Loucy (cell line): ENCODE results near the gene CRYZL1.

Experiments
- H2AFZ ChIP-seq: fragments of 200-600 bp; sonication (generic); 2 replicates; pipeline ENCODE4 v1.6.0; 2016; ENCODE audit warnings: antibody characterized with exemption, mild to moderate bottlenecking, low read length, moderate library complexity
- H3F3A ChIP-seq: fragments of 200-600 bp; 2 replicates; pipeline ENCODE4 v1.6.0; 2016; ENCODE audit warnings: antibody characterized with exemption, low read depth, mild to moderate bottlenecking
- H3K27me3 ChIP-seq: fragments of 200-600 bp; sonication (generic); 2 replicates; pipeline ENCODE4 v1.6.1; 2014; ENCODE audit warnings: low read length, mild to moderate bottlenecking; ENCODE audit not compliant: insufficient read depth, poor library complexity, severe bottlenecking
- H3K36me3 ChIP-seq: fragments of 200-600 bp; sonication (generic); 2 replicates; pipeline ENCODE4 v1.6.1; 2016; ENCODE audit warnings: low read length; ENCODE audit not compliant: insufficient read depth
- H3K4me1 ChIP-seq: fragments of 200-600 bp; sonication (generic); 2 replicates; pipeline ENCODE4 v1.5.1; 2014; ENCODE audit warnings: low read length, mild to moderate bottlenecking; ENCODE audit not compliant: insufficient read depth, poor library complexity, severe bottlenecking
- H3K4me2 ChIP-seq: fragments of 200-600 bp; sonication (generic); 2 replicates; pipeline ENCODE4 v1.6.0; 2014; ENCODE audit warnings: antibody characterized with exemption, low read length, low read depth, mild to moderate bottlenecking; ENCODE audit not compliant: poor library complexity, severe bottlenecking
- H3K4me3 ChIP-seq: fragments of 200-600 bp; sonication (generic); 2 replicates; pipeline ENCODE4 v1.5.1; 2014; ENCODE audit warnings: low read length, mild to moderate bottlenecking, mixed read lengths; ENCODE audit not compliant: poor library complexity, severe bottlenecking
- H3K79me2 ChIP-seq: fragments of 200-600 bp; sonication (generic); 2 replicates; pipeline ENCODE4 v1.6.1; 2014; ENCODE audit warnings: low read length; ENCODE audit not compliant: insufficient read depth
- H3K9ac ChIP-seq: fragments of 200-600 bp; sonication (generic); 2 replicates; pipeline ENCODE4 v1.6.0; 2014; ENCODE audit warnings: mild to moderate bottlenecking, low read depth, low read length, moderate library complexity; ENCODE audit not compliant: poor library complexity, severe bottlenecking
- H3K9me2 ChIP-seq: fragments of 200-600 bp; sonication (generic); replicated peaks from 2 replicates; pipeline ENCODE4 v1.6.1; 2016; ENCODE audit warnings: low read depth, low read length, mixed read lengths
- H3K9me3 ChIP-seq: fragments of 200-600 bp; sonication (generic); 2 replicates; pipeline ENCODE4 v1.6.1; 2014; ENCODE audit warnings: mild to moderate bottlenecking, antibody characterized with exemption, low read length, low read depth; ENCODE audit not compliant: insufficient read depth
- H4K20me1 ChIP-seq: fragments of 200-600 bp; sonication (generic); 2 replicates; pipeline ENCODE4 v1.6.0; 2014; ENCODE audit warnings: antibody characterized with exemption, low read length, mild to moderate bottlenecking; ENCODE audit not compliant: insufficient read depth, poor library complexity, severe bottlenecking
- CTCF ChIP-seq: fragments of 200-600 bp; sonication (generic); conservative IDR thresholded peaks from 2 replicates; pipeline ENCODE4 v1.5.1; 2014; ENCODE audit warnings: mild to moderate bottlenecking, antibody characterized with exemption, low read length
- EZH2phosphoT487 ChIP-seq: fragments of 200-600 bp; IDR thresholded peaks from 2 replicates; pipeline ENCODE4 v1.6.1; 2018; ENCODE audit warnings: antibody characterized with exemption, mild to moderate bottlenecking, moderate library complexity, borderline replicate concordance

CRYZL1 gene

GRCh38 chr21:33660406-33660805, 18.9 kb upstream of the CRYZL1 start:
- Histone ChIP-seq H3K9me3 (no peaks in the 10 kb centered on the region), H3K27me3 (no peaks in the 10 kb centered on the region), H3K9ac (no peak overlapping the region), H3K36me3 (no peaks in the 10 kb centered on the region), H3K4me2 (no peak overlapping the region), H3K79me2 (peaks cover 28% of the 10 kb centered on the region), H4K20me1 (no peaks in the 10 kb centered on the region), H3K4me3 (no peak overlapping the region), H3K9me2 (no peaks in the 10 kb centered on the region), H3K4me1 (peaks cover 22% of the 10 kb centered on the region), H2AFZ (no peak overlapping the region), H3F3A (no peaks in the 10 kb centered on the region)
- TF ChIP-seq CTCF (no peak), EZH2phosphoT487 (no peak)

- Histone ChIP-seq H4K20me1 (no peaks in the 10 kb centered on the region), H3K79me2 (peaks cover 29% of the 10 kb centered on the region), H3K4me3 (no peak overlapping the region), H3K27me3 (no peaks in the 10 kb centered on the region), H3F3A (no peaks in the 10 kb centered on the region), H2AFZ (no peak overlapping the region), H3K4me1 (peaks cover 30% of the 10 kb centered on the region), H3K9me2 (no peaks in the 10 kb centered on the region), H3K4me2 (no peak overlapping the region), H3K9ac (no peak overlapping the region), H3K9me3 (no peaks in the 10 kb centered on the region), H3K36me3 (no peaks in the 10 kb centered on the region)
- TF ChIP-seq CTCF (no peak), EZH2phosphoT487 (no peak)
Observed at GRCh38 chr21:33659568-33659949, 18.0 kb upstream of the CRYZL1 start.

- Histone ChIP-seq H3K36me3 (no peaks in the 10 kb centered on the region), H3K9me3 (no peaks in the 10 kb centered on the region), H3K4me3 (no peak overlapping the region), H3F3A (no peaks in the 10 kb centered on the region), H3K4me1 (peaks cover 30% of the 10 kb centered on the region), H2AFZ (no peak overlapping the region), H3K27me3 (no peaks in the 10 kb centered on the region), H4K20me1 (no peaks in the 10 kb centered on the region), H3K4me2 (no peak overlapping the region), H3K9me2 (no peaks in the 10 kb centered on the region), H3K9ac (no peak overlapping the region), H3K79me2 (peaks cover 29% of the 10 kb centered on the region)
- TF ChIP-seq EZH2phosphoT487 (no peak), CTCF (no peak)
Observed at GRCh38 chr21:33658919-33659567, 17.5 kb upstream of the CRYZL1 start.
